ENCODE results near the gene KDM3B.

- peak in 5 of 6 experiments; percentile 43 to 68 (median 61) for TF ChIP-seq CTCF (IDR thresholded peaks at IDR 0.05)
- peak in 2 of 4 donors; percentile 3 to 49 for TF ChIP-seq POLR2A (IDR thresholded peaks at IDR 0.05)
- TF ChIP-seq EP300 (IDR thresholded peaks at IDR 0.05): no peak
These were observed 112.1 kb downstream of the KDM3B start for GRCh38 chr5:138464388-138465260.
